ENCODE data around the gene DAP.

DAP gene

DNA sequence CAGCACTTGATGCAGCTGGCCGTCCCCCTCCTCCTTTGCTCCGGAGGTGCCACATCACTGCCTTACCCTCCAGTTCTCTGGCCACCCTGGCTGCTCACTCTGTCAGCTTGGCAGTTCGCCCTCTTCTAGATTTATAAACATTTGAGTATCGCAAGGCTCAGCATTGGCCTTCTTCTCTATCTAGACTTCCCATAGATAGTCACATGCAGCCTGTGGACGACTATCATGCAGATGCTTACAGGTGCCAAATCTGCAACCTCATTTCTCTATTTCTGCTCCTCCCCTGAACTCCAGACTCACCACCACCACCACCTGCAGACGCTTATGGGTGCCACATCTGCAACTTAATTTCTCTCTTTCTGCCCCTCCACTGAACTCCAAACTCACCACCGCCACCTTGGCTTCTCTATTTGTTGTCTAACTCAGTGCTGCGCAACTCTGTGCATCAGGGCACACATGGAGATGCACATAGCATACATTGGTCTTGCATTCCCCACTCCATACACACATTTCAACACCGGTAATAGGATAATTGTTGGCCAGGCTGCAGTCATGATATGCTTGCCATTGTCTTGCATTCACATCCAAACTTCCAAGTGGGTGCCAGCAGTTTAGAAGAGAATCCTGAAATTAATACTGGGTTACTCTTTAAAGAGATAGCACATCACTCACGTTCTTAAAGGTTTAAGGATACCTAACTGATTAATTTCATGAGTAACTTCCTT lies 1.9 kb upstream of the DAP start:
- Histone ChIP-seq H3K36me3 (ENCODE audit: control insufficient read depth, insufficient read depth, low read length) (peaks cover 2% of the 10 kb centered on the region; the same call in 1 of the 2 replicates), H3K4me3 (replicated peaks; ENCODE audit: low read depth, low read length) (no peak overlapping the region), H3K27me3 (replicated peaks; ENCODE audit: control insufficient read depth, insufficient read depth, low read length) (no peaks in the 10 kb centered on the region)
- TF ChIP-seq, protein P1, sequence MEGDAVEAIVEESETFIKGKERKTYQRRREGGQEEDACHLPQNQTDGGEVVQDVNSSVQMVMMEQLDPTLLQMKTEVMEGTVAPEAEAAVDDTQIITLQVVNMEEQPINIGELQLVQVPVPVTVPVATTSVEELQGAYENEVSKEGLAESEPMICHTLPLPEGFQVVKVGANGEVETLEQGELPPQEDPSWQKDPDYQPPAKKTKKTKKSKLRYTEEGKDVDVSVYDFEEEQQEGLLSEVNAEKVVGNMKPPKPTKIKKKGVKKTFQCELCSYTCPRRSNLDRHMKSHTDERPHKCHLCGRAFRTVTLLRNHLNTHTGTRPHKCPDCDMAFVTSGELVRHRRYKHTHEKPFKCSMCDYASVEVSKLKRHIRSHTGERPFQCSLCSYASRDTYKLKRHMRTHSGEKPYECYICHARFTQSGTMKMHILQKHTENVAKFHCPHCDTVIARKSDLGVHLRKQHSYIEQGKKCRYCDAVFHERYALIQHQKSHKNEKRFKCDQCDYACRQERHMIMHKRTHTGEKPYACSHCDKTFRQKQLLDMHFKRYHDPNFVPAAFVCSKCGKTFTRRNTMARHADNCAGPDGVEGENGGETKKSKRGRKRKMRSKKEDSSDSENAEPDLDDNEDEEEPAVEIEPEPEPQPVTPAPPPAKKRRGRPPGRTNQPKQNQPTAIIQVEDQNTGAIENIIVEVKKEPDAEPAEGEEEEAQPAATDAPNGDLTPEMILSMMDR (IDR thresholded peaks at IDR 0.05; ENCODE audit: insufficient read depth, low read length, poor library complexity, severe bottlenecking): no peak
- no peak for DNase-seq (ENCODE audit: extremely low read depth, insufficient read length)

DNA sequence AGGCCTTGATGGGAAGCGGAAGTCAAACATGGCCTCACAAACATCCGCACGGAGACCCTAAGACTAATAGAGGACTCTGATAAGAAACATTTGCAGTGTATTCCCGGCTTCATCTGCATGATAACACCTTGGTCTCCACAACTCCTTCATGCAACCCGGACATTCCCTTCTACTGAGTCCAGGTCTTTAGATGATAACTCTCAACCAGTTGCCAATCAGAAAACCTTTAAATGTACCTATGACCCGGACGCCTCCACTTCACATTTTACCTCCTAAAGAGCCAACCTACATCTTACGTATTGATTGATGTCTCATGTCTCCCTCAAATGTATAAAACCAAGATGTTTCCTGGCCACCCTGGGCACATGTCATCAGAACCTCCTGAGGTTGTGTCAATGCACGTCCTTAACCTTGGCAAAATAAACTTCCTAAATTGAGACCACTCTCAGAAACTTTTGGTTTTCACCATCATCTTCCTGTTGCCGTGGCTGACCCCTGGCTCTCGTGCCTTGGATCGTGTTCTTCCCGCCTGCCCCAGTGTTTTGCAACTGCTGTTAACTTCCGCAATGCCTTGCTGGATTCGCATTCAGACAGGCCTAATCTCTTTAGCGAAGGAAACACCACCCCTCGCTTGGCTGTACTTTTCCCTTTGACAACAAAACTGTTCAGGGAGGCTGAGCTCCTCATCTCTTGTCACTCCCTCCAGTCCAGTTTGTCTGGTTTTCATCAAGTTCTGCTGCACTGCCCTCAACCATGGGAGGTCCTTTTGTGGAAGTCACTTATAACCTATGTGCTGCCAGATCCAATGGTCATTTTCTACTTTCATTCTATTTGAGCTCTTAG lies 1.1 kb upstream of the DAP start:
- Histone ChIP-seq H3K27me3 (replicated peaks; ENCODE audit: control insufficient read depth, insufficient read depth, low read length) (no peaks in the 10 kb centered on the region), H3K4me3 (replicated peaks; ENCODE audit: low read depth, low read length) (peak overlapping the region; percentile 67), H3K36me3 (ENCODE audit: control insufficient read depth, insufficient read depth, low read length) (peaks cover 3% of the 10 kb centered on the region; the same call in 1 of the 2 replicates)
- TF ChIP-seq, protein P1 (IDR thresholded peaks at IDR 0.05; ENCODE audit: insufficient read depth, low read length, poor library complexity, severe bottlenecking): no peak
- DNase-seq (ENCODE audit: extremely low read depth, insufficient read length): no peak

DNA sequence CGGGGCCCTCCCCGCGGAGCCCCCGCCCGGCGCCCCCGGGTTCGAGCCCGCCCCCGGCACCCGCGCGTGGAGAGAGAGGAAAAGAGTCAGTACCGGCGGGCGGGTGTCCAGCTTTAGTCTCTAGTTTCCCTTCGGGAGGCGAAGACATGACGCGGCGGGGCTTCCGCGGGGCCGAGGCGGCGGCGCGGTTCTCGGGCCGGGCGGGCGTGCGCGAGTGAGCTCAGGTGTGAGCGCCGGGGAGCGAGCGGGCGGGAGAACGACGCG lies 181 bp downstream of the DAP start:
- peak overlapping the region; percentile 80 for H3K4me3 ChIP-seq (replicated peaks; ENCODE audit: low read depth, low read length)
- no peaks in the 10 kb centered on the region for H3K27me3 ChIP-seq (replicated peaks; ENCODE audit: control insufficient read depth, insufficient read depth, low read length)
- peaks cover 3% of the 10 kb centered on the region for H3K36me3 ChIP-seq (ENCODE audit: control insufficient read depth, insufficient read depth, low read length)
- no peak for DNase-seq (ENCODE audit: extremely low read depth, insufficient read length)
- TF ChIP-seq, protein P1 (IDR thresholded peaks at IDR 0.05; ENCODE audit: insufficient read depth, low read length, poor library complexity, severe bottlenecking): no peak

DNA sequence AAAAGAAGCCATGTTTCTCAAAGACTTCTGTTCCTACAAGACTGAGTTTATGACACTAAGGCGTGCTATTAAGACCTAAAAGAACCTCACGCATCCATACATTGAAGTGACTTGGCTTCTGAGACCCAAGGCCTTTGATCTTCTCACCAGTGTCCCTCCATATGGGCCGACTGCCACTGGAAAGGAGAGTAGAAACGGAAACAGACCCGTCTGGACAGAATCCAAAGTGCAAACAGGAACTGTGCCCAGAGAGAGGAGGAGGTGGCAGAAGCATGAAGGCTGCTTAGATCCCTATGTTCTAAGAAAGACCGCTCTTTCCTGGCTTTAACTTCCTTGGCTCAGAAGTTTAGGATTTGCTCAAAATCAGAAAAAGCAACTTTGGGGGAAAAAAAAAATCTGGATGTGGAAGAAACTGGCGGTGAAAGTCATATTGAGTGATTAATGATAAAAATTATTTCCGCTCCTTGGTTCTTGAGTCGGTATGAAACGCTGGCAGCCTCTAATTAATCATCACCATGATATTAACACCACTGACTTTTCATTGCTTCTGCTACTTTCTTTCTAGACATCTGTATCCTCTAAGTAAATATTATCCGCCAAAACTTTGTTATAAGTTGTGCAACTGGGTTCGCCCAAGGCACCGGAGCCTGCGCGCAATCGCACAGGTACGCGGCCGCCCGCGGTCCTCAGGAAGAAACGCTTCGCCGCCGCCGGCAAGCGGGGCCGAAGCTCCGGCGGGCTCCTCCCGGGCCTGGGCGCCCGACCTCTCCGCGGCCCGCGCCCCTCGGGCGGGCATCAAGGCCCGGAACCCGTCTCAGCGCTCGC lies 726 bp downstream of the DAP start:
- H3K36me3 ChIP-seq (ENCODE audit: control insufficient read depth, insufficient read depth, low read length): peaks cover 5% of the 10 kb centered on the region
- H3K27me3 ChIP-seq (replicated peaks; ENCODE audit: control insufficient read depth, insufficient read depth, low read length): no peaks in the 10 kb centered on the region
- H3K4me3 ChIP-seq (replicated peaks; ENCODE audit: low read depth, low read length): peak overlapping the region; percentile 80
- TF ChIP-seq, protein P1 (IDR thresholded peaks at IDR 0.05; ENCODE audit: insufficient read depth, low read length, poor library complexity, severe bottlenecking): no peak
- DNase-seq (ENCODE audit: extremely low read depth, insufficient read length): peak; percentile 61

DNA sequence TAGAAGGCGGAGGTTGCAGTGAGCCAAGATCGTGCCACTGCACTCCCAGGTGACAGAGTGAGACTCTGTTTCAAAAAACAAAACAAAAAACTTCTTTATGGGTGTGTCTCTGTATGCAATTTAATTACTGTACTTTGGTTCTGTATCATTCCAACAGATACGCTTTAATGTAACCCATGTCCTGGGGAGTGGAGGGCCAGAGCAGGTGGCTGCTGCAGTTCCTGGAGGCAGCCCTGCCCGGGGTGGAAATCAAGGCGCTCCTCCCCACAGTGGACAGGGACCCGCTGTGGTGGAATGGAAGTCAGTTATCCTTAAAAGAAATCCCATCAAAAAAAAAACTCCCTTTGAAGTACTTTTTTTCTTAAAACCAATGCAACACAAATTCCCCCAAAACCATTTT lies 1.9 kb downstream of the DAP start:
- H3K27me3 ChIP-seq (replicated peaks; ENCODE audit: control insufficient read depth, insufficient read depth, low read length): no peaks in the 10 kb centered on the region
- peaks cover 7% of the 10 kb centered on the region for H3K36me3 ChIP-seq (ENCODE audit: control insufficient read depth, insufficient read depth, low read length)
- DNase-seq (ENCODE audit: extremely low read depth, insufficient read length): no peak
- TF ChIP-seq, protein P1 (IDR thresholded peaks at IDR 0.05; ENCODE audit: insufficient read depth, low read length, poor library complexity, severe bottlenecking): no peak
- no peak overlapping the region for H3K4me3 ChIP-seq (replicated peaks; ENCODE audit: low read depth, low read length)
